HG02840 (cell line): ENCODE results near the gene TMEM163.
"Not testable (repeated sequence)": the region's sequence is repeated elsewhere in the genome, so short reads cannot be mapped to it uniquely, and the experiment has no call there.

Experiments used
- ATAC-seq: cut with Tn5 transposase; IDR thresholded peaks from one replicate; pipeline ENCODE4 v1.9.1; 2021; ENCODE audit warnings: mild to moderate bottlenecking, moderate library complexity, moderate number of reproducible peaks; ENCODE audit not compliant: unreplicated experiment, low FRiP score

Gene TMEM163

GRCh38 chr2:134667541-134667940 lies 51.3 kb downstream of the TMEM163 start:
- no peak for ATAC-seq

- no peak for ATAC-seq
Measured at GRCh38 chr2:134667081-134667480, 51.7 kb downstream of the TMEM163 start.

- ATAC-seq = no peak
Measured at GRCh38 chr2:134665727-134666506, 52.9 kb downstream of the TMEM163 start.

- ATAC-seq = no peak
Measured at GRCh38 chr2:134663451-134664450, 55.0 kb downstream of the TMEM163 start.

- no peak for ATAC-seq
Measured at GRCh38 chr2:134662751-134663150, 56.0 kb downstream of the TMEM163 start.

- no peak for ATAC-seq
Measured at GRCh38 chr2:134660626-134661402, 58.0 kb downstream of the TMEM163 start.

GRCh38 chr2:134659724-134660123 lies 59.1 kb downstream of the TMEM163 start:
- no peak for ATAC-seq

- no peak for ATAC-seq
Measured at GRCh38 chr2:134657650-134658250, 61.0 kb downstream of the TMEM163 start.

- not testable (repeated sequence) for ATAC-seq
Measured at GRCh38 chr2:134656391-134656790, 62.4 kb downstream of the TMEM163 start.

GRCh38 chr2:134648586-134648985 lies 70.2 kb downstream of the TMEM163 start:
- ATAC-seq = no peak

- no peak for ATAC-seq
Measured at GRCh38 chr2:134647607-134648256, 71.1 kb downstream of the TMEM163 start.

- no peak for ATAC-seq
Measured at GRCh38 chr2:134642938-134643337, 75.9 kb downstream of the TMEM163 start.

- no peak for ATAC-seq
Measured at GRCh38 chr2:134640494-134640893, 78.3 kb downstream of the TMEM163 start.

GRCh38 chr2:134639265-134639664 lies 79.5 kb downstream of the TMEM163 start:
- no peak for ATAC-seq

GRCh38 chr2:134636714-134637113 lies 82.1 kb downstream of the TMEM163 start:
- no peak for ATAC-seq

GRCh38 chr2:134634054-134634753 lies 84.6 kb downstream of the TMEM163 start:
- ATAC-seq = no peak

- no peak for ATAC-seq
Measured at GRCh38 chr2:134630504-134631159, 88.2 kb downstream of the TMEM163 start.

- no peak for ATAC-seq
Measured at GRCh38 chr2:134628453-134628852, 90.3 kb downstream of the TMEM163 start.
